Stimulated activated memory B cell treated with anti-CD40 and anti-IgM and Interleukin-4, amounts not matched to agents 10 μg/mL and 1 μg/mL and 100 μg/mL, for 72 hours (primary cell): ENCODE measurements around the gene LGALS9C.
"Not testable (repeated sequence)": the region's sequence is repeated elsewhere in the genome, so short reads cannot be mapped to it uniquely, and the experiment has no call there.

Experiments
- ATAC-seq: fragments of 150-1000 bp; cut with Tn5 transposase; 2 replicates; pipeline ENCODE4 v1.10.0; 2021
- H3K27ac Mint-ChIP-seq: one replicate; pipeline ENCODE4 v1.8.0; 2022; ENCODE audit warnings: mild to moderate bottlenecking, mixed read lengths
- H3K27me3 Mint-ChIP-seq: one replicate; pipeline ENCODE4 v1.8.0; 2022; ENCODE audit warnings: mixed read lengths
- H3K36me3 Mint-ChIP-seq: one replicate; pipeline ENCODE4 v1.8.0; 2022; ENCODE audit warnings: mixed read lengths
- H3K4me1 Mint-ChIP-seq: one replicate; pipeline ENCODE4 v1.8.0; 2022; ENCODE audit warnings: mixed read lengths
- H3K4me3 Mint-ChIP-seq: one replicate; pipeline ENCODE4 v1.8.0; 2022; ENCODE audit warnings: mild to moderate bottlenecking, moderate library complexity, mixed read lengths
- H3K9me3 Mint-ChIP-seq: one replicate; pipeline ENCODE4 v1.8.0; 2022; ENCODE audit warnings: mixed read lengths

The LGALS9C gene

GRCh38 chr17:18476508-18477308 is at the start of gene LGALS9C:
TSS of gene LGALS9C (plus strand) at chr17:18476789. CDS start at chr17:18476855, 66 bp downstream.
- Mint-ChIP-seq H3K4me1 (peaks cover 10% of the 10 kb centered on the region), H3K4me3 (peak within 1 kb of the TSS; percentile 58), H3K27ac (peak within 1 kb of the TSS; percentile 82)
- ATAC-seq: peak; percentile 92
- H3K27me3 Mint-ChIP-seq, H3K36me3 Mint-ChIP-seq, H3K9me3 Mint-ChIP-seq: not testable (repeated sequence)

GRCh38 chr17:18432206-18432605 is 44.4 kb upstream of the LGALS9C start:
- H3K36me3 Mint-ChIP-seq, H3K27ac Mint-ChIP-seq, H3K4me1 Mint-ChIP-seq, H3K4me3 Mint-ChIP-seq, H3K9me3 Mint-ChIP-seq, H3K27me3 Mint-ChIP-seq: not testable (repeated sequence)
- ATAC-seq: peak; percentile 24

DNA sequence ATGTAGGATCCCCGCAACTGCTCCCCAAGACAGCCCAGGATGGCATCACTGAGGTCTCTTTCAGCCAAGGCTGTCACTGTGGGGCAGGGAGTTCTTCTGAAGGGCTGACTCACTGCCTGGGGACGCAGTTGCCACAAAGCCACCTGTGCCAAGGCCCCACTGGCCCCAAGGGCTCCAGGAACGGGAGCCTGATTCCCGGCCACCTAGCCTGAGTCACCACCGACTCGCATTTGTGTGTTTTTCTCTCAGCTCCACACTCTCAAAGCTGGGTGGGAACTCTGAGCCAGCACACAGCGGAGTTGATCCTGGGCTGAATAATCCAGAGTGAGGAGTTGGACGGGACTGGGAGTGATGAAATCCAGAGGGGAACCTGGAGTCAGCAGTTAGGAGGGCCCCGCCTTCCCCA is 37.1 kb upstream of the LGALS9C start:
- not testable (repeated sequence) for H3K9me3 Mint-ChIP-seq, H3K4me3 Mint-ChIP-seq, ATAC-seq, H3K36me3 Mint-ChIP-seq, H3K27ac Mint-ChIP-seq, H3K27me3 Mint-ChIP-seq, H3K4me1 Mint-ChIP-seq

DNA sequence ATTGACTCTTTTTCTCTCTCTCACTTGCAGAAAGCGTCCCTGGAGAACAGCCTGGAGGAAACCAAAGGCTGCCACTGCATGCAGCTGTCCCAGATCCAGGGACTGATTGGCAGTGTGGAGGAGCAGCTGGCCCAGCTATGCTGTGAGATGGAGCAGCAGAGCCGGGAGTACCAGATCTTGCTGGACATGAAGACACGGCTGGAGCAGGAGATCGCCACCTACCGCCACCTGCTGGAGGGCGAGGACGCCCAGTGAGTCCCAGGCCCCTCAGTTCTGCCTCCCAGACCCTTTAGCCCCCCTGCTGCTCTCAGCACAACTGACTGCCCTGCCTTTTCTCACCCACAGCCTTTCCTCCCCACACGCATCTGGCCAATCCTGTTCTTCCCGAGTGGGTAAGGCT is 34.5 kb upstream of the LGALS9C start:
- not testable (repeated sequence) for H3K27me3 Mint-ChIP-seq, H3K9me3 Mint-ChIP-seq, H3K4me1 Mint-ChIP-seq, H3K4me3 Mint-ChIP-seq, H3K27ac Mint-ChIP-seq, H3K36me3 Mint-ChIP-seq
- ATAC-seq: peak; percentile 73

DNA sequence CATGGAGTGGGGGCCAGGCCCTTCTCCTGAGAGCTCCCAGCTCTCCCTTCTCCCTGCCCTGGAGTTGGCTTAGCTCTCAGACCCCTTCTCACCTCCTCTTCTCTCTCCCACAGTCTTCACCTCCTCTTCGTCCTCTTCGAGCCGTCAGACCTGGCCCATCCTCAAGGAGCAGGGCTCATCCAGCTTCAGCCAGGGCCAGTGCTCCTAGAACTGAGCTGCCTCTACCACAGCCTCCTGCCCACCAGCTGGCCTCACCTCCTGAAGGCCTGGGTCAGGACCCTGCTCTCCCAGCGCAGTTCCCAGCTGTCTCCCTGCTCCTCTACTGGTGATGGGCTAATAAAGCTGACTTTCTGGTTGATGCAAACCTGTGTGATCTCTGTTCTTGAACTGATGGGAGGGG is 34.1 kb upstream of the LGALS9C start:
- not testable (repeated sequence) for H3K4me1 Mint-ChIP-seq, H3K27me3 Mint-ChIP-seq, H3K36me3 Mint-ChIP-seq, H3K9me3 Mint-ChIP-seq, H3K4me3 Mint-ChIP-seq, H3K27ac Mint-ChIP-seq
- ATAC-seq: peak; percentile 6

DNA sequence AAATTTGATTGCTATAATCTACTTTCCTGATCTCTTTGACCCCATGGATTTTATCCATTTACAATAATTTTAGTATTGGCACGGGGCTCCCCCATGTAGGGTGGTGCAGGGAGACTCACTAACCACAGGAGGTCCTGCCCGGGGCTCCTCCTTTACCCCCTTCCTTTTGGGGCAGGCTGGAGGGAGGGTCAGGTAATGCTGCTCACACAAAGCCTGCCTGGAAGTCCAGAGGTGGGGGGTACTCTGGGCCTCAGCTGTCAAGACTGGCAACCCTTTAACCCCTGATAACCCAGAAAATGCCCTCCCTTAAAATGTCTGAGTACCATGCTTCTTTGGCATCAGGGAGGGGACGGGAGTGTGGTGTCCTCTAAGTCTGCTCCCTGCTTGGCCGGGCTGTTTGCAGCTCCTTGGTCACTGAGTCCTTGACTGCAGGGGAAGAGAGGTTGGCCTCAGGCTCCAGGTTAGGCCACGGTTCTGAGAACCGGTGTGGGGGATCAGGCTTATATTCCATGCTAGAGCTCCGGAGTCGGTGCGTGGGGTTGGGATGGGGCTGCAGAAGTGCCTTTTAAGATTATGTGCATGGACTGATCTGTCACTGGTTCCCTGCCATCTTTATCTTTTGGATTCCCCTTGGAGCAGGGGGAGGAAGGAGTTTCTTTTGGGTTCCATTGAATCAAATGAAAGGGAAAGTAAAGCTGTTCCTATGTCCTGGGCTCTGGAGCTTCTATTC is 28.9 kb upstream of the LGALS9C start:
- ATAC-seq: not testable (repeated sequence)

GRCh38 chr17:18448311-18448710 is 28.3 kb upstream of the LGALS9C start:
- H3K4me1 Mint-ChIP-seq, H3K27ac Mint-ChIP-seq, H3K36me3 Mint-ChIP-seq, H3K27me3 Mint-ChIP-seq, H3K9me3 Mint-ChIP-seq, H3K4me3 Mint-ChIP-seq: not testable (repeated sequence)
- ATAC-seq: peak; percentile 27

More for the DNA sequence above, 28.9 kb upstream of the LGALS9C start:
- H3K36me3 Mint-ChIP-seq, H3K27ac Mint-ChIP-seq, H3K9me3 Mint-ChIP-seq, H3K27me3 Mint-ChIP-seq, H3K4me3 Mint-ChIP-seq, H3K4me1 Mint-ChIP-seq: not testable (repeated sequence)

DNA sequence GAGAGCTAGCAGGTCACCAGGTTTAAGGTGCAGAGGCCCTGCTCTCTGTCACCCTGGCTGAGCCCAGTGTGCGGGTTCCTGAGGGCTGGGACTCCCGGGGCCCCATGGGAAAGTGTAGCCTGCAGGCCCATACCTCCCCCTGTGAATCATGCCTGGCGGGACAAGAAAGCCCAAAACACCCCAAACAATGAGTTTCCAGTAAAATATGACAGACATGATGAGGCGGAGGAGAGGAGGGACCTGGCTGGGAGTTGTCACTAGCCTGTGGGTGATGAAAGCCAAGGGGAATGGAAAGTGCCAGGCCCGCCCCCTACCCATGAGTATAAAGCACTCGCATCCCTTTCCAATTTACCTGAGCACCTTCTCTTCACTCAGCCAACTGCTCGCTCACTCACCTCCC is 26.8 kb upstream of the LGALS9C start:
- H3K4me1 Mint-ChIP-seq, H3K27ac Mint-ChIP-seq, H3K36me3 Mint-ChIP-seq, H3K27me3 Mint-ChIP-seq, H3K4me3 Mint-ChIP-seq, H3K9me3 Mint-ChIP-seq: not testable (repeated sequence)
- peak; percentile 34 for ATAC-seq

DNA sequence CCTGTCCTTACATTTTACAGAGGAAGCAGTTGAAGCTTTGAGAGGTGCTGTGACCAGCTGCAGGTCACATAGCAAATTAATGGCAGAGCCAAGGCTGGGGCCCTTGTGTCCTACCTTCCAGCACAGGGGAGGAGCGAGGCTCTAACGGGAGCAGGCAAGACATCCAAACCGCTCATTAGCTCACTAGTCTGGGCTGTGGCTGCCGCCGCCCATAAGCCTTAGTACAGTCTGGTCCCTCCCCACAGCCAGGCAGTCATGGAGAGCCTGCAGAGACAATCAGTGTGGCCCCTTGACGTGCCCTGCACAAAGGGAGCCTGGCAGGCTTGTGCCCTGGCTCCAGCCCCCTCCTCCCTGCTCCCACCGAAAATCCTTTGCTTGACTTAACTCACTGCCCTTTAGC is 25.6 kb upstream of the LGALS9C start:
- not testable (repeated sequence) for ATAC-seq, H3K9me3 Mint-ChIP-seq, H3K36me3 Mint-ChIP-seq, H3K27me3 Mint-ChIP-seq, H3K4me1 Mint-ChIP-seq, H3K4me3 Mint-ChIP-seq, H3K27ac Mint-ChIP-seq

DNA sequence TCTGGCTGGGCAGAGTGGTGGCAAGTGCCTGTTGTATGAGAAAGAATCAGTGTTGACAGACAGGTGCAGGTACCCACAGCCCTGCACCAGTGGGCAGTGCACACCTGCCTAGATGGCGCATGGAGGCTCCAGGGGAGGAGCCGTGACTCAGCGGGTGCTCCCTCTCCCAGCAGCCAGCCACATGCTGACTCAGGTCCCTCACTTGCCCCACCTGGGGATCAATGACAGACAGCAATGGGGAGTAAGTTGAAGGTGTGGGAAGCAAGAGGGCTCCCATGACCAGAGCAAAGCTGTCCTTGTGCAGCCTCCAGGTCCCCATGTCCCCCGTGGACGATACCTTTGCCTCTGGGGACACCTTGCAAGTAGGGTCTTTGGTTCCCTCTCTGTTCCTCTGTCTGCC is 24.6 kb upstream of the LGALS9C start:
- H3K27me3 Mint-ChIP-seq, H3K27ac Mint-ChIP-seq, H3K9me3 Mint-ChIP-seq, H3K36me3 Mint-ChIP-seq, H3K4me3 Mint-ChIP-seq, ATAC-seq, H3K4me1 Mint-ChIP-seq: not testable (repeated sequence)

DNA sequence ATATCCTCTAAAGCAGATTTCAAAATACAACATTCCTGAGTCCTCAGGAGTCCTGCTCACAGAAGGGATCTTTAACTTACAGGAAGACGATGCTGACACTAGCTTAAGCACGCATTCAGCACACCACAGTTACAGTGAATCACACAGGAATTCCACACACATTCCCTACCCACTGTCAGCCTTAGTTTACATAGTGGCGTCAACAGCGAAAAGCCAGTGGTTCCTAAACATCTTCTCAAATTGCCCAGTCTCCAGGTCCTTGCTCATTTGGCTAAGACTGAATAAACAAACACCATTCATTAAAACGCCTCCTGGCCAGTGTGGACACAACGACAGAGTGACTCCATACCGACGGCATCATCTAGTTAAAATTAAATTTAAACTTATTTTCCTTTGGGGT is 17.6 kb upstream of the LGALS9C start:
- H3K27ac Mint-ChIP-seq, H3K36me3 Mint-ChIP-seq, H3K4me3 Mint-ChIP-seq, H3K9me3 Mint-ChIP-seq, H3K27me3 Mint-ChIP-seq, ATAC-seq, H3K4me1 Mint-ChIP-seq: not testable (repeated sequence)

DNA sequence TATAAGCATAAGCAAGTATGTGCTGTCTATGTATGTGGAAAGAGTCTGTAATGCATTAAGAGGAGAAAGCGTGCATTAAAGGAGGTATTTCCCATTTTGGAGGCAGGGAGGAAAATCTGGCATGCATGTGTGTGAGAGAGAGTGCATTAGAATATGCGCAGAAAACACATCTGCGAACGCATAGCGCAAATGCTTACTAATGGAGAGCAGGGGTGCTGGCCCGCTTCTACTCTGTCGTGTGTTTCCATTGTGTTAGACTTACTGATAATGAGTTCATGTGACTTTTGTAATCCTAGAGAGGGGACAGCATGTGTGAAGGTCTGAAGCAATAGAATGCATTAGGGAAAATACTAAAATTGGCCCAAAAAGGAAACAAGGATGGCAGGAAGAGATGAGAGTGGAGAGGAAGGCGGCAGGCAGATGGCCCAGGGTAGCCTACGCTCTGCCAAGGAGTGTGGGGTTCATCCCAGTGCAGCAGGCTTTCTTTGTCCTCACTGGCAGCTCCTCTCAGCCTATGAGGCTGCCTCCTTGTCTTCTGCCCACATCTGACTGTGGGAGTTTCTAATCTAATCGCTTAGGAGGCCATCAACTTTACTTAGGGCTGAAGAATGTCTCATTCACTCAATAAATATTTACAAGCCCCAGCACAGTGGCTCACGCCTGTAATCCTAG is 12.6 kb upstream of the LGALS9C start:
- H3K27ac Mint-ChIP-seq, H3K27me3 Mint-ChIP-seq, H3K9me3 Mint-ChIP-seq, H3K4me3 Mint-ChIP-seq, H3K36me3 Mint-ChIP-seq, H3K4me1 Mint-ChIP-seq, ATAC-seq: not testable (repeated sequence)

DNA sequence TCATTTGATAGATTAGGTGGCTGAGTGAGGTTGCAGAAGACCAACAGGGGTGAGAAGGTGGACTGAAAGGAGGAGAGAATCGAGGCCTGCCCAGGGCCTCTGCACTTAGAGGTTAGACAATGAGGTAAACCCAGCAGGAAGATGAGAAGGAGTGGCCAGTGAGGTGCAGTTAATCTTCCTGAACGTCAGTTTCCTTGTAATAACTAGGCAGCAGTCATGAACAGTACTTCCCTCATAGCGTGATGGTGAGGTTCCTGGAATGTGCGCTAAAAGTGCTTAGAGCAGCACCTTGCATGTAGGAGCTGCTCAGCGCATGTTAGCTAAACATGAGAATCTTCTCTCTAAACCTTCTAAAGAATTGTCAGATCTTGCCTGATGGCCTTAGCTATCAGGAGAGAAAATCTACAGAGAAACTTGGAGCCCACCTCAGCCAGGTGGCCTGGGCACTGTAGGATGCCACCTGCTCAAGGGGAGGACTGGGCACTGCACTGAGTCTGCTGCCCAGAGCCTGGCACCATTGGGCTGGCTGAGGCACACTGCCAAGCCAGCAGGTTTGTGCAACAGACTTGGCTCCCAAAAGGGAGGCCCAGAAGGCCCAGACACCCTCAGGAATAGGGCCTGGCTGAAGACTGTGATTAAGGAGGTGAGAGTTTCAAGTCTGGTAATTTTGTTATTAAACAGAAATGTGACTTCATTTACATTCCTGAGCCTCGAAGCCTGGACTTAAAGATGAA is 10.2 kb upstream of the LGALS9C start:
- not testable (repeated sequence) for H3K36me3 Mint-ChIP-seq, H3K4me1 Mint-ChIP-seq, H3K9me3 Mint-ChIP-seq, H3K4me3 Mint-ChIP-seq, H3K27ac Mint-ChIP-seq, ATAC-seq, H3K27me3 Mint-ChIP-seq

GRCh38 chr17:18467001-18467400 is 9.6 kb upstream of the LGALS9C start:
- H3K27ac Mint-ChIP-seq, H3K4me3 Mint-ChIP-seq, H3K27me3 Mint-ChIP-seq, H3K9me3 Mint-ChIP-seq, H3K36me3 Mint-ChIP-seq, H3K4me1 Mint-ChIP-seq: not testable (repeated sequence)
- peak; percentile 24 for ATAC-seq

- H3K4me3 Mint-ChIP-seq, H3K27me3 Mint-ChIP-seq: not testable (repeated sequence)
Measured at GRCh38 chr17:18468472-18469171, 8.0 kb upstream of the LGALS9C start.

More at GRCh38 chr17:18468472-18469171, 8.0 kb upstream of the LGALS9C start:
- not testable (repeated sequence) for H3K27ac Mint-ChIP-seq, H3K9me3 Mint-ChIP-seq, H3K36me3 Mint-ChIP-seq, H3K4me1 Mint-ChIP-seq, ATAC-seq
